Gastrocnemius medialis (tissue), 4 donors: ENCODE measurements around the gene CCDC112.

Experiments
- CTCF ChIP-seq, 5 experiments: fragments of 450-650 bp in 3 of 5; fragments of 200-600 bp in 2 of 5; sonication (generic) in 2 of 5; IDR thresholded peaks in 4 of 5; conservative IDR thresholded peaks in 1 of 5; 1 replicate in 4 of 5; 2 replicates in 1 of 5; pipeline ENCODE4 v1.5.1; 2016 to 2019; ENCODE audit warnings: antibody characterized with exemption in 5 of 5, mild to moderate bottlenecking in 3 of 5, moderate library complexity in 3 of 5
- POLR2A ChIP-seq, 2 donors: fragments of 450-650 bp; IDR thresholded peaks; one replicate each; pipeline ENCODE4 v1.6.1; 2017; ENCODE audit warnings: antibody characterized with exemption in 2 of 2, mild to moderate bottlenecking in 2 of 2, moderate library complexity in 2 of 2

GRCh38 chr5:115320006-115320405, 23.6 kb upstream of the CCDC112 start:
- TF ChIP-seq CTCF (IDR thresholded peaks at IDR 0.05 in 4 of 5, conservative IDR thresholded peaks at IDR 0.05 in 1 of 5) (no peak), POLR2A (IDR thresholded peaks at IDR 0.05) (no peak)
